ENCODE measurements around the gene CRYGC.

CRYGC gene

DNA sequence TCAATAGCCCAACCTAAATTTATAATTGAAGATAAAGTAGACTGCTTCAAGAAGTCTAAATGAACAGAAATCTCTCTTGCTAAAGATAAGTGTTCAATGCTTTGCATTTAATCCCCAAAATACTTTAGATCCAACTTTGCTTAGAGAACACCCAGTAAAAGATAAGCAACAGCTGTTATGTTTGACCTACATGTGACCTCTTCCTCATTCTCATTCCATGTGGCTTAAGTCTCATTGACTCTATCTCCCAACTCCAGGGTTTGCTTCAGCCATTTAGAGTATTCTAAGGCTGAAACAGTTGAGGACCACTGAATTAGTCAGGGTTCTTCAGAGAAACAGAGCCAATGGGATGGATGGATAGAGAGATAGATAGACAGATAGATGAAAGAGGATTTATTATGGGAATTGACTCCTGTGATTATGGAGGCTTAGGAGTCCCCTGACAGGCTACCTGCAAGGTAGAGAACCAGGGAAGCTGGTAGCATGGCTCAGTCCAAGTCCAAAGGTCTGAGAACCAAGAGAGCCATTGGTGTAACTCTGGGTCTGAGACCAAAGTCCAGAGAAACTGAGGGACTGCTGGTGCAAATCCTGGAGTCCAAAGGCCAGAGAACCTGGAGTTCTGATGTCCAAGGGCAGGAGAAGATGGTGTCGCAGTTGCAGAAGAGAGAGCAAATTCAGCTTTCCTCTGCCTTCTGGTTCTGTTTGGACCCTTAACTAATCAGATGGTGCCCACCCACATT is 37.4 kb downstream of the CRYGC start:
- DNase-seq = no peak

DNA sequence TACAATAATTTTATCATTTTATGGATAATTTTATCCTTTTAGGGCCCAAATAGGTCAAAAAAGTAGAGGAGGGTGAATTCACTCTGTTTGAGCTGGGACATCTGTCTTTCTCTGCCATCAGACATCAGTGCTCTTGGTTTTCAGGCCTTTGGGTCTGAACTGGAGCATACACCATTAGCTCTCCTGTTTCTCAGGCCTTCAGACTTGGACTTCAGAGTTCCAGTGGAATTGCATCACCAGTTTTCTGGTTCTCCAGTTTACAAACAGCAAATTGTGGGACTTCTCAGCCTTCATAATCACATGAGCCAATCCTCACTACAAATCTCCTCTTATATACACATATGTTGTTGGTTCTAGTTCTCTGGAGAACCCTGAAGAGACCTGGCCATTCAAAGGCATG is 39.2 kb downstream of the CRYGC start:
- no peak for DNase-seq

DNA sequence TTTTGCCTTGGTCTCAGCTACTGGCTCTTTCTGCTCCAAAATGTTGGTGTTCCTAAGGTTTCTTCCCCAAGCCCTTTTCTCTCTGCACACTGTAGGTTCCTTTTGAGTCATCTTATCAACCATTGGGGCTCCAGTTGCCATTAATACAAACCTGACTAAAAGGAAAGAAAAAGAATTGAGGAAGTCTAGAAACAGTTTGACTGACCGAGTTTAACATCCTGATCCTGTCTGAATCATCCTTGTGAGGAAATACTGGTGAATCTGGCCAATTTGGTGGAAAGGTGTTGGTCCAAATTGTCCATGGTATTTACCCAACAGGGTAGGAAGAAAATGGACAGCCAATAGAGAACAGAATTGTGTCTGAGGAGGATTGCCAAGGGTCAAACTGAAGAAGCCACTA is 43.6 kb downstream of the CRYGC start:
- no peak for DNase-seq

DNA sequence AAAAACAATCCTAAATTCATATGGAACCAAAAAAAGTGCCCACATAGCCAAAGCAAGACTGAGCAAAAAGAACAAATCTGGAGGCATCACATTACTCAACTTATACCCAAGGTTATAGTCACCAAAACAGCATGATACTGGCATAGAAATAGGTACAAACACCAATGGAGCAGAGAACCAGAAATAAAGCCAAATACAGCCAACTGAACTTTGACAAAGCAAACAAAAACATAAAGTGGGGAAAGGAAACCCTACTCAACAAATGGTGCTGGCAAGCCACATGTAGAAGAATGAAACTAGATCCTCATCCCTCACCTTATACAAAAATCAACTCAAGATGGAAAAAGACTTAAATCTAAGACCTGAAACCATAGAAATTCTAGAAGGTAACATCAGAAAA is 45.8 kb downstream of the CRYGC start:
- no peak for DNase-seq

Data from activated effector memory CD4-positive, alpha-beta T cell treated with anti-CD3 and anti-CD28 coated beads, Interleukin-2, amount 50 U/mL, for 16 hours (primary cell).